ENCODE results near the gene RAF1.
"Not testable (repeated sequence)": the region's sequence is repeated elsewhere in the genome, so short reads cannot be mapped to it uniquely, and the experiment has no call there.

RAF1 gene

GRCh38 chr3:12675115-12675810 lies 11.3 kb upstream of the RAF1 start:
- no peaks in the 10 kb centered on the region for H3K36me3 ChIP-seq (ENCODE audit: control insufficient read depth, insufficient read depth, low read length, severe bottlenecking)
- no peaks in the 10 kb centered on the region for H3K9me3 ChIP-seq (ENCODE audit: control insufficient read depth, low read length)
- H3K27me3 ChIP-seq (replicated peaks; ENCODE audit: control insufficient read depth, insufficient read depth, low read length): no peaks in the 10 kb centered on the region
- H3K9ac ChIP-seq (ENCODE audit: low read length): no peak overlapping the region
- no peak overlapping the region for H3K4me3 ChIP-seq (ENCODE audit: low read length)
- peaks cover 2% of the 10 kb centered on the region for H3K4me1 ChIP-seq (ENCODE audit: control insufficient read depth, insufficient read depth, low read length)
- DNase-seq (ENCODE audit: low read depth): no peak

GRCh38 chr3:12673956-12674736 lies 10.2 kb upstream of the RAF1 start:
- not testable (repeated sequence) for H3K27me3 ChIP-seq (replicated peaks; ENCODE audit: control insufficient read depth, insufficient read depth, low read length); H3K9me3 ChIP-seq (ENCODE audit: control insufficient read depth, low read length); H3K9ac ChIP-seq (ENCODE audit: low read length); H3K36me3 ChIP-seq (ENCODE audit: control insufficient read depth, insufficient read depth, low read length, severe bottlenecking); H3K4me1 ChIP-seq (ENCODE audit: control insufficient read depth, insufficient read depth, low read length); DNase-seq (ENCODE audit: low read depth); H3K4me3 ChIP-seq (ENCODE audit: low read length)

- no peak for DNase-seq (ENCODE audit: low read depth)
- H3K9me3 ChIP-seq (ENCODE audit: control insufficient read depth, low read length): no peaks in the 10 kb centered on the region
- no peak overlapping the region for H3K9ac ChIP-seq (ENCODE audit: low read length)
- no peaks in the 10 kb centered on the region for H3K36me3 ChIP-seq (ENCODE audit: control insufficient read depth, insufficient read depth, low read length, severe bottlenecking)
- H3K4me1 ChIP-seq (ENCODE audit: control insufficient read depth, insufficient read depth, low read length): no peaks in the 10 kb centered on the region
- H3K27me3 ChIP-seq (replicated peaks; ENCODE audit: control insufficient read depth, insufficient read depth, low read length): no peaks in the 10 kb centered on the region
- no peak overlapping the region for H3K4me3 ChIP-seq (ENCODE audit: low read length)
These were observed 7.2 kb upstream of the RAF1 start for GRCh38 chr3:12671120-12671450.

GRCh38 chr3:12670365-12671119 lies 6.6 kb upstream of the RAF1 start:
- DNase-seq (ENCODE audit: low read depth): no peak
- H3K36me3 ChIP-seq (ENCODE audit: control insufficient read depth, insufficient read depth, low read length, severe bottlenecking): no peaks in the 10 kb centered on the region
- H3K9ac ChIP-seq (ENCODE audit: low read length): no peak overlapping the region

GRCh38 chr3:12663401-12663935 lies 449 bp downstream of the RAF1 start:
- Histone ChIP-seq H3K27me3 (replicated peaks; ENCODE audit: control insufficient read depth, insufficient read depth, low read length) (no peaks in the 10 kb centered on the region), H3K9ac (ENCODE audit: low read length) (peak overlapping the region; percentile 100), H3K9me3 (ENCODE audit: control insufficient read depth, low read length) (no peaks in the 10 kb centered on the region), H3K4me1 (ENCODE audit: control insufficient read depth, insufficient read depth, low read length) (peaks cover 45% of the 10 kb centered on the region), H3K4me3 (ENCODE audit: low read length) (peak overlapping the region; percentile 92), H3K36me3 (ENCODE audit: control insufficient read depth, insufficient read depth, low read length, severe bottlenecking) (no peaks in the 10 kb centered on the region)
- DNase-seq (ENCODE audit: low read depth): peak; percentile 70

More at GRCh38 chr3:12670365-12671119, 6.6 kb upstream of the RAF1 start:
- no peak overlapping the region for H3K4me3 ChIP-seq (ENCODE audit: low read length)
- H3K4me1 ChIP-seq (ENCODE audit: control insufficient read depth, insufficient read depth, low read length): no peaks in the 10 kb centered on the region
- H3K27me3 ChIP-seq (replicated peaks; ENCODE audit: control insufficient read depth, insufficient read depth, low read length): no peaks in the 10 kb centered on the region
- no peaks in the 10 kb centered on the region for H3K9me3 ChIP-seq (ENCODE audit: control insufficient read depth, low read length)

GRCh38 chr3:12662593-12663400 lies 1.1 kb downstream of the RAF1 start:
- no peaks in the 10 kb centered on the region for H3K36me3 ChIP-seq (ENCODE audit: control insufficient read depth, insufficient read depth, low read length, severe bottlenecking)
- DNase-seq (ENCODE audit: low read depth): peak; percentile 75
- no peaks in the 10 kb centered on the region for H3K27me3 ChIP-seq (replicated peaks; ENCODE audit: control insufficient read depth, insufficient read depth, low read length)

GRCh38 chr3:12661926-12662592 lies 1.9 kb downstream of the RAF1 start:
- Histone ChIP-seq H3K9me3 (ENCODE audit: control insufficient read depth, low read length) (no peaks in the 10 kb centered on the region), H3K4me1 (ENCODE audit: control insufficient read depth, insufficient read depth, low read length) (peaks cover 58% of the 10 kb centered on the region), H3K4me3 (ENCODE audit: low read length) (peak overlapping the region; percentile 92), H3K27me3 (replicated peaks; ENCODE audit: control insufficient read depth, insufficient read depth, low read length) (no peaks in the 10 kb centered on the region), H3K36me3 (ENCODE audit: control insufficient read depth, insufficient read depth, low read length, severe bottlenecking) (no peaks in the 10 kb centered on the region), H3K9ac (ENCODE audit: low read length) (peak overlapping the region; percentile 100)
- DNase-seq (ENCODE audit: low read depth): no peak

More at GRCh38 chr3:12662593-12663400, 1.1 kb downstream of the RAF1 start:
- Histone ChIP-seq H3K9me3 (ENCODE audit: control insufficient read depth, low read length) (no peaks in the 10 kb centered on the region), H3K4me3 (ENCODE audit: low read length) (peak overlapping the region; percentile 92), H3K4me1 (ENCODE audit: control insufficient read depth, insufficient read depth, low read length) (peaks cover 51% of the 10 kb centered on the region), H3K9ac (ENCODE audit: low read length) (peak overlapping the region; percentile 100)

- peak overlapping the region; percentile 92 for H3K4me3 ChIP-seq (ENCODE audit: low read length)
These were observed 2.5 kb downstream of the RAF1 start for GRCh38 chr3:12661375-12661774.

GRCh38 chr3:12660196-12660595 lies 3.7 kb downstream of the RAF1 start:
- Histone ChIP-seq H3K4me3 (ENCODE audit: low read length) (peak overlapping the region; percentile 40), H3K36me3 (ENCODE audit: control insufficient read depth, insufficient read depth, low read length, severe bottlenecking) (no peaks in the 10 kb centered on the region), H3K27me3 (replicated peaks; ENCODE audit: control insufficient read depth, insufficient read depth, low read length) (no peaks in the 10 kb centered on the region), H3K9me3 (ENCODE audit: control insufficient read depth, low read length) (no peaks in the 10 kb centered on the region), H3K4me1 (ENCODE audit: control insufficient read depth, insufficient read depth, low read length) (peaks cover 62% of the 10 kb centered on the region), H3K9ac (ENCODE audit: low read length) (peak overlapping the region; percentile 61)
- no peak for DNase-seq (ENCODE audit: low read depth)

More at GRCh38 chr3:12661375-12661774, 2.5 kb downstream of the RAF1 start:
- H3K9me3 ChIP-seq (ENCODE audit: control insufficient read depth, low read length); H3K9ac ChIP-seq (ENCODE audit: low read length); H3K36me3 ChIP-seq (ENCODE audit: control insufficient read depth, insufficient read depth, low read length, severe bottlenecking); DNase-seq (ENCODE audit: low read depth); H3K27me3 ChIP-seq (replicated peaks; ENCODE audit: control insufficient read depth, insufficient read depth, low read length): not testable (repeated sequence)
- H3K4me1 ChIP-seq (ENCODE audit: control insufficient read depth, insufficient read depth, low read length): peaks cover 58% of the 10 kb centered on the region

GRCh38 chr3:12659316-12660015 lies 4.5 kb downstream of the RAF1 start:
- H3K4me1 ChIP-seq (ENCODE audit: control insufficient read depth, insufficient read depth, low read length): peaks cover 57% of the 10 kb centered on the region
- no peaks in the 10 kb centered on the region for H3K27me3 ChIP-seq (replicated peaks; ENCODE audit: control insufficient read depth, insufficient read depth, low read length)
- peak; percentile 46 for DNase-seq (ENCODE audit: low read depth)
- peak overlapping the region; percentile 40 for H3K4me3 ChIP-seq (ENCODE audit: low read length)
- no peaks in the 10 kb centered on the region for H3K36me3 ChIP-seq (ENCODE audit: control insufficient read depth, insufficient read depth, low read length, severe bottlenecking)
- H3K9ac ChIP-seq (ENCODE audit: low read length): peak overlapping the region; percentile 61
- no peaks in the 10 kb centered on the region for H3K9me3 ChIP-seq (ENCODE audit: control insufficient read depth, low read length)
